Measurements from ENCODE around the gene RPRD1B.

Gene RPRD1B

DNA sequence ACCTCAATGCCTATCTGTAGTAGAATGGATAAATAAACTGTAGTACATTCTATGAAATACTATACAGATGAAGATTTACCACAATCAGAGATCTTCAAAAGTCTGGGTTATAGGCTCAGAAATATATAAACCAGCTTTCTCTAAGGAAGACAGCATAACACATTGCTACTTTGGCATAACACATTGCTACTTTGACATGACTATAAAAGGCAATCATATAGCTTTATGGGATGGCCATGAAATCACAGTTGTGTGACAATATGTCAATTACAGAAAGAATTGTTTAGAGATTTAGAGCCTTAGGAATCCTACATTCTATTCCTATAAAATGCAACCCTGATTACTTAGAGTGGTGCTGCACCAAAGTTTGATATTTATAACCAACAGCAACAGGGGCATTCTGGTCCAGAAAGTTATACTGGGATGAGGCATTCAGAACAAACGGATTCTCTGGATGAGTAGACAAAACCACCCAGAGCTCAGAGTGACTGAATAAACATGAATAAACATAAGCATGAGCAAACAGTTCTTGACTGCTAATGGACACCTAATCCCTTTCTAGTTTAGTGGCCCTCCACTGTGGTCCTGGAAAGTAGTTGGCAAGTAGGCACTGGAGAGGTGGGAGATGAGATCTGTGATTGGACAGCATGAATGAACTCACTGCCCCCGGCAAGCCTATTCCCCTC, 12.3 kb upstream of the RPRD1B start:
- POLR2A ChIA-PET (ENCODE audit: low non-redundant PET) = interaction anchor here (0.6 to 1.7 kb wide), 2 partner anchors 12 to 770 kb away, joined by 3 to 6 read pairs; partner anchors contain the start of gene TTI1
- TF ChIP-seq, protein P1, sequence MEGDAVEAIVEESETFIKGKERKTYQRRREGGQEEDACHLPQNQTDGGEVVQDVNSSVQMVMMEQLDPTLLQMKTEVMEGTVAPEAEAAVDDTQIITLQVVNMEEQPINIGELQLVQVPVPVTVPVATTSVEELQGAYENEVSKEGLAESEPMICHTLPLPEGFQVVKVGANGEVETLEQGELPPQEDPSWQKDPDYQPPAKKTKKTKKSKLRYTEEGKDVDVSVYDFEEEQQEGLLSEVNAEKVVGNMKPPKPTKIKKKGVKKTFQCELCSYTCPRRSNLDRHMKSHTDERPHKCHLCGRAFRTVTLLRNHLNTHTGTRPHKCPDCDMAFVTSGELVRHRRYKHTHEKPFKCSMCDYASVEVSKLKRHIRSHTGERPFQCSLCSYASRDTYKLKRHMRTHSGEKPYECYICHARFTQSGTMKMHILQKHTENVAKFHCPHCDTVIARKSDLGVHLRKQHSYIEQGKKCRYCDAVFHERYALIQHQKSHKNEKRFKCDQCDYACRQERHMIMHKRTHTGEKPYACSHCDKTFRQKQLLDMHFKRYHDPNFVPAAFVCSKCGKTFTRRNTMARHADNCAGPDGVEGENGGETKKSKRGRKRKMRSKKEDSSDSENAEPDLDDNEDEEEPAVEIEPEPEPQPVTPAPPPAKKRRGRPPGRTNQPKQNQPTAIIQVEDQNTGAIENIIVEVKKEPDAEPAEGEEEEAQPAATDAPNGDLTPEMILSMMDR (conservative IDR thresholded peaks at IDR 0.05; ENCODE audit: low read depth) = no peak
- CTCF ChIA-PET = interaction anchor here (0.7 kb wide), 1 partner anchor 200 kb away, joined by 3 read pairs; no protein-coding TSS in a partner anchor
- H3K27ac ChIP-seq = no peak overlapping the region
- no peak for DNase-seq (ENCODE audit: low spot score)

GRCh38 chr20:38023181-38024001, 10.2 kb upstream of the RPRD1B start:
- DNase-seq (ENCODE audit: low spot score) = no peak
- POLR2A ChIA-PET (ENCODE audit: low non-redundant PET) = no interaction called here
- CTCF ChIA-PET = no interaction called here
- TF ChIP-seq, protein P1 (conservative IDR thresholded peaks at IDR 0.05; ENCODE audit: low read depth) = no peak
- H3K27ac ChIP-seq = no peak overlapping the region

DNA sequence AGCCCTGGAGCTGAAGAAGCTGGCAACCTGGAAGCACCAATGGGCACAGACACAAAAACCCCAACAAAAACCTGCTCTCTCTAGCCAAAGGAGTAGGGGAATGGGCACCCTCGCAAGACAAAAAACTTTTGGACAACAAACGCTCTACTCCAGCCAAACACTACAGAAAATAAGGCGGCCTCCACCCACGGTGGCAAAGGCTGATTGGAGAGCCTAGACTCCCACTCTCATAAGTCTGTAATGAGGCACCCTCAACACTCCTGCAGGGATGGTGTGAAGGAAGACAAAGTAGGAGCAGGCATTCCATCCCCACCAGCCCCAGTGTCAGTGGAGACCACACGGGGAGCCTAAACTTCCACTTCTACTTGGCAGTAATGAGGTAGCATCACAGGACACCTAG, 9.1 kb upstream of the RPRD1B start:
- TF ChIP-seq, protein P1 (conservative IDR thresholded peaks at IDR 0.05; ENCODE audit: low read depth) = no peak
- no peak overlapping the region for H3K27ac ChIP-seq
- CTCF ChIA-PET = no interaction called here
- POLR2A ChIA-PET (ENCODE audit: low non-redundant PET) = no interaction called here
- no peak for DNase-seq (ENCODE audit: low spot score)

DNA sequence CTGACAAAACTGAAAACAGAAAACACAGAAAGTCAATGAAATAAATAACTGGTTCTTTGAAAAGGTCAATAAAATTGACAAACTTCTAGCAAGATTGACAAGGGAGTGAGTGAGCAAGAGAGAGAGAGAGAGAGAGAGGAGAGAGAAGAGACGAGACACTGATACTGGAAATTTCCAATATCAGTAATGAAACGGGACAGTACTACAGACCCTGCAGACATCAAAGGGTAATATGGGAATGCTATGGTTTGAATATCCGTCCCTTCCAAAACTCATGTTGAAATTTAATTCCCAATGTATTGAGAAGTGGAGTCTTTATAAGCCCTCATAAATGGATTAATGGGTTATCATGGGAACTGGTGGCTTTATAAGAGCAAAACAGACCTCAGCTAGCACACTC, 4.1 kb upstream of the RPRD1B start:
- TF ChIP-seq, protein P1 (conservative IDR thresholded peaks at IDR 0.05; ENCODE audit: low read depth) = no peak
- DNase-seq (ENCODE audit: low spot score) = no peak
- POLR2A ChIA-PET (ENCODE audit: low non-redundant PET) = no interaction called here
- H3K27ac ChIP-seq = no peak overlapping the region
- CTCF ChIA-PET = no interaction called here

GRCh38 chr20:38031957-38032356, 1.6 kb upstream of the RPRD1B start:
- ChIA-PET CTCF (interaction anchor here (1.5 to 1.9 kb wide), 2 partner anchors 12 to 189 kb away, joined by 8 to 12 read pairs; no protein-coding TSS in a partner anchor), POLR2A (ENCODE audit: low non-redundant PET) (no interaction called here)
- TF ChIP-seq, protein P1 (conservative IDR thresholded peaks at IDR 0.05; ENCODE audit: low read depth) = no peak
- no peak for DNase-seq (ENCODE audit: low spot score)
- H3K27ac ChIP-seq = no peak overlapping the region

DNA sequence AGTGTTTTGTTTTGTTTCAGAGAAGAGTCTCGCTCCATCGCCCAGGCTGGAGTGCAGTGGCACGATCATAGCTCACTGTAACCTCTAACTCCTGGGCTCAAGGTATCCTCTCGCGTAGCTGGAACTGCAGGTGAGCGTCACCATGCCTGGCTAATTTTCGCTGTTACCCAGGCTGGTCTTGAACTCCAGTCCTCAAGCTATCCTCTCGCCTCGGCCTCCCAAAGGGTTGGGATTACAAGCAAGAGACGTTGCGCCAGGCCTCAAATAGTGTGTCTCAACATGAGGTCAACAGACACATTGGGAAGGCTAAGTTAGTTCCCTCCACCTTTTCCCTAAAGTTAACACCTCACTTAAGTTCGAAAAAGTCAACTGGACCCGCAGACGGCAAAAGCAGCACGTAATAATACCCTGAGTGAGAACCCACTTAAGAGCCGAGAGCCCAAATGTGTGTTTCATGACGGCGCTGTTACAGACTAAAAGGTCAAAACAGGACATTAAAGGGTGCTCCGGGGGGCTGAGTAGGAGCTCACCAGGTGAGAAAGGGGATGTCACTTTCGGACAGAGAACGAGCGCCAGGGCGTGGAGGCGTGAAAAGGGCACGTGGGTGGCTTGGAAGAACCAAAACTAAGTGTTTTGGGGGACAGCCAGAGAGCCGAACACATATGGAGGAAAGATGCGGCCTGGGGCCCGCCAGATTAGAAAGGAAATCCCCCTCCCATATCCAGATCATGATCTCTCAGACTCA, 789 bp upstream of the RPRD1B start:
- POLR2A ChIA-PET (ENCODE audit: low non-redundant PET) = interaction anchor here (0.6 to 1.1 kb wide), 3 partner anchors 11 to 299 kb away, joined by 3 to 6 read pairs (median 3); no protein-coding TSS in a partner anchor
- TF ChIP-seq, protein P1 (conservative IDR thresholded peaks at IDR 0.05; ENCODE audit: low read depth) = no peak
- H3K27ac ChIP-seq = peak overlapping the region; percentile 86
- CTCF ChIA-PET = interaction anchor here (0.7 to 1.9 kb wide), 4 partner anchors 11 to 188 kb away, joined by 3 to 12 read pairs (median 6); no protein-coding TSS in a partner anchor
- DNase-seq (ENCODE audit: low spot score) = peak; percentile 25

Measured in RWPE1 (cell line).